ENCODE results near the gene THAP10. TPM values are rescaled to one million over a fixed set of nuclear protein-coding genes. Genes with fewer than 3 reads are reported as not detected.
A peak's percentile ranks its signal among the peaks of the same experiment; 100 is the strongest.
"Not testable (repeated sequence)": the region's sequence is repeated elsewhere in the genome, so short reads cannot be mapped to it uniquely, and the experiment has no call there.

Gene THAP10
- 1.4 TPM for total RNA-seq

- ATAC-seq = peak; percentile 90
These were observed at the start of gene THAP10, which contains the start of gene LRRC49 for GRCh38 chr15:70892002-70892911. TSS of gene THAP10 (minus strand) at chr15:70892433. CDS start at chr15:70892272, 161 bp downstream. TSS of gene LRRC49 (plus strand) at chr15:70892826. CDS start at chr15:70892895, 69 bp downstream.

GRCh38 chr15:70936326-70936725, 44.1 kb upstream of the THAP10 start:
- ATAC-seq = no peak

- no peak for ATAC-seq
These were observed 43.4 kb upstream of the THAP10 start for GRCh38 chr15:70935631-70936030.

GRCh38 chr15:70933411-70933810, 41.2 kb upstream of the THAP10 start:
- ATAC-seq = no peak

GRCh38 chr15:70932397-70932796, 40.2 kb upstream of the THAP10 start:
- ATAC-seq = no peak

GRCh38 chr15:70931821-70932220, 39.6 kb upstream of the THAP10 start:
- ATAC-seq = no peak

- ATAC-seq = not testable (repeated sequence)
These were observed 34.7 kb upstream of the THAP10 start for GRCh38 chr15:70926914-70927313.

GRCh38 chr15:70923311-70924080, 31.3 kb upstream of the THAP10 start:
- no peak for ATAC-seq

GRCh38 chr15:70922119-70922518, 29.9 kb upstream of the THAP10 start:
- no peak for ATAC-seq

- ATAC-seq = no peak
These were observed 28.9 kb upstream of the THAP10 start for GRCh38 chr15:70920981-70921696.

GRCh38 chr15:70917955-70918354, 25.7 kb upstream of the THAP10 start:
- ATAC-seq = no peak

GRCh38 chr15:70916531-70916930, 24.3 kb upstream of the THAP10 start:
- ATAC-seq = no peak

GRCh38 chr15:70912187-70912586, 20.0 kb upstream of the THAP10 start:
- peak; percentile 63 for ATAC-seq

GRCh38 chr15:70910958-70911357, 18.7 kb upstream of the THAP10 start:
- ATAC-seq = no peak

- ATAC-seq = no peak
These were observed 15.7 kb upstream of the THAP10 start for GRCh38 chr15:70907784-70908471.

GRCh38 chr15:70906842-70907241, 14.6 kb upstream of the THAP10 start:
- no peak for ATAC-seq

- ATAC-seq = peak; percentile 89
These were observed 9.9 kb upstream of the THAP10 start for GRCh38 chr15:70902107-70902506.

- peak; percentile 44 for ATAC-seq
These were observed 803 bp upstream of the THAP10 start for GRCh38 chr15:70892912-70893560.

- ATAC-seq = no peak
These were observed 9.9 kb downstream of the THAP10 start for GRCh38 chr15:70882361-70882760.

GRCh38 chr15:70880781-70881180, 11.5 kb downstream of the THAP10 start:
- ATAC-seq = no peak

GRCh38 chr15:70879401-70879800, 12.8 kb downstream of the THAP10 start:
- ATAC-seq = no peak

GRCh38 chr15:70876683-70877082, 15.6 kb downstream of the THAP10 start:
- no peak for ATAC-seq
